ENCODE data around the gene S100PBP.

The S100PBP gene

GRCh38 chr1:32861904-32862695 is 44.6 kb downstream of the S100PBP start:
- H3K9me3 ChIP-seq (ENCODE audit: control insufficient read depth, low read length), result no peaks in the 10 kb centered on the region
- no peak overlapping the region for H3K27ac ChIP-seq (ENCODE audit: insufficient read depth, low read length, poor library complexity, severe bottlenecking)
- H3K36me3 ChIP-seq (ENCODE audit: control insufficient read depth, insufficient read depth, low read length), result peaks cover 20% of the 10 kb centered on the region
- H3K4me3 ChIP-seq (ENCODE audit: insufficient read depth, low read depth, low read length, poor library complexity, severe bottlenecking), result no peak overlapping the region
- DNase-seq, result no peak
- H3K27me3 ChIP-seq (replicated peaks; ENCODE audit: control insufficient read depth, insufficient read depth, low read length, poor library complexity, severe bottlenecking), result no peaks in the 10 kb centered on the region
- H3K4me1 ChIP-seq (ENCODE audit: control insufficient read depth, insufficient read depth, low read length, poor library complexity, severe bottlenecking), result no peaks in the 10 kb centered on the region

GRCh38 chr1:32863218-32863880 is 45.9 kb downstream of the S100PBP start:
- no peak overlapping the region for H3K27ac ChIP-seq (ENCODE audit: insufficient read depth, low read length, poor library complexity, severe bottlenecking)
- H3K4me3 ChIP-seq (ENCODE audit: insufficient read depth, low read depth, low read length, poor library complexity, severe bottlenecking), result no peak overlapping the region
- no peaks in the 10 kb centered on the region for H3K4me1 ChIP-seq (ENCODE audit: control insufficient read depth, insufficient read depth, low read length, poor library complexity, severe bottlenecking)
- peaks cover 11% of the 10 kb centered on the region for H3K36me3 ChIP-seq (ENCODE audit: control insufficient read depth, insufficient read depth, low read length)
- no peaks in the 10 kb centered on the region for H3K27me3 ChIP-seq (replicated peaks; ENCODE audit: control insufficient read depth, insufficient read depth, low read length, poor library complexity, severe bottlenecking)
- no peak for DNase-seq
- H3K9me3 ChIP-seq (ENCODE audit: control insufficient read depth, low read length), result no peaks in the 10 kb centered on the region

GRCh38 chr1:32863881-32864245 is 46.4 kb downstream of the S100PBP start:
- Histone ChIP-seq H3K36me3 (ENCODE audit: control insufficient read depth, insufficient read depth, low read length) (peaks cover 11% of the 10 kb centered on the region), H3K27ac (ENCODE audit: insufficient read depth, low read length, poor library complexity, severe bottlenecking) (no peak overlapping the region), H3K4me1 (ENCODE audit: control insufficient read depth, insufficient read depth, low read length, poor library complexity, severe bottlenecking) (no peaks in the 10 kb centered on the region), H3K4me3 (ENCODE audit: insufficient read depth, low read depth, low read length, poor library complexity, severe bottlenecking) (no peak overlapping the region), H3K27me3 (replicated peaks; ENCODE audit: control insufficient read depth, insufficient read depth, low read length, poor library complexity, severe bottlenecking) (no peaks in the 10 kb centered on the region), H3K9me3 (ENCODE audit: control insufficient read depth, low read length) (no peaks in the 10 kb centered on the region)
- DNase-seq, result no peak

GRCh38 chr1:32864375-32865019 is 47.0 kb downstream of the S100PBP start:
- no peak for DNase-seq
- Histone ChIP-seq H3K9me3 (ENCODE audit: control insufficient read depth, low read length) (no peaks in the 10 kb centered on the region), H3K4me3 (ENCODE audit: insufficient read depth, low read depth, low read length, poor library complexity, severe bottlenecking) (no peak overlapping the region), H3K4me1 (ENCODE audit: control insufficient read depth, insufficient read depth, low read length, poor library complexity, severe bottlenecking) (no peaks in the 10 kb centered on the region), H3K36me3 (ENCODE audit: control insufficient read depth, insufficient read depth, low read length) (peaks cover 11% of the 10 kb centered on the region), H3K27me3 (replicated peaks; ENCODE audit: control insufficient read depth, insufficient read depth, low read length, poor library complexity, severe bottlenecking) (peaks cover 3% of the 10 kb centered on the region), H3K27ac (ENCODE audit: insufficient read depth, low read length, poor library complexity, severe bottlenecking) (no peak overlapping the region)

- Histone ChIP-seq H3K9me3 (ENCODE audit: control insufficient read depth, low read length) (no peaks in the 10 kb centered on the region), H3K27ac (ENCODE audit: insufficient read depth, low read length, poor library complexity, severe bottlenecking) (no peak overlapping the region), H3K4me3 (ENCODE audit: insufficient read depth, low read depth, low read length, poor library complexity, severe bottlenecking) (no peak overlapping the region), H3K4me1 (ENCODE audit: control insufficient read depth, insufficient read depth, low read length, poor library complexity, severe bottlenecking) (peaks cover 3% of the 10 kb centered on the region), H3K36me3 (ENCODE audit: control insufficient read depth, insufficient read depth, low read length) (peaks cover 11% of the 10 kb centered on the region), H3K27me3 (replicated peaks; ENCODE audit: control insufficient read depth, insufficient read depth, low read length, poor library complexity, severe bottlenecking) (peaks cover 3% of the 10 kb centered on the region)
- DNase-seq, result no peak
These were observed 48.4 kb downstream of the S100PBP start for GRCh38 chr1:32865639-32866405.

- DNase-seq, result no peak
- Histone ChIP-seq H3K27me3 (replicated peaks; ENCODE audit: control insufficient read depth, insufficient read depth, low read length, poor library complexity, severe bottlenecking) (peaks cover 16% of the 10 kb centered on the region), H3K36me3 (ENCODE audit: control insufficient read depth, insufficient read depth, low read length) (peaks cover 11% of the 10 kb centered on the region), H3K4me1 (ENCODE audit: control insufficient read depth, insufficient read depth, low read length, poor library complexity, severe bottlenecking) (peaks cover 3% of the 10 kb centered on the region), H3K4me3 (ENCODE audit: insufficient read depth, low read depth, low read length, poor library complexity, severe bottlenecking) (no peak overlapping the region), H3K27ac (ENCODE audit: insufficient read depth, low read length, poor library complexity, severe bottlenecking) (no peak overlapping the region), H3K9me3 (ENCODE audit: control insufficient read depth, low read length) (no peaks in the 10 kb centered on the region)
These were observed 49.7 kb downstream of the S100PBP start for GRCh38 chr1:32867151-32867550.

- no peak for DNase-seq
- no peak overlapping the region for H3K4me3 ChIP-seq (ENCODE audit: insufficient read depth, low read depth, low read length, poor library complexity, severe bottlenecking)
- H3K27me3 ChIP-seq (replicated peaks; ENCODE audit: control insufficient read depth, insufficient read depth, low read length, poor library complexity, severe bottlenecking), result peaks cover 17% of the 10 kb centered on the region
- H3K36me3 ChIP-seq (ENCODE audit: control insufficient read depth, insufficient read depth, low read length), result peaks cover 8% of the 10 kb centered on the region
- H3K4me1 ChIP-seq (ENCODE audit: control insufficient read depth, insufficient read depth, low read length, poor library complexity, severe bottlenecking), result peaks cover 6% of the 10 kb centered on the region
- H3K27ac ChIP-seq (ENCODE audit: insufficient read depth, low read length, poor library complexity, severe bottlenecking), result no peak overlapping the region
- no peaks in the 10 kb centered on the region for H3K9me3 ChIP-seq (ENCODE audit: control insufficient read depth, low read length)
These were observed 50.2 kb downstream of the S100PBP start for GRCh38 chr1:32867671-32868070.

GRCh38 chr1:32868085-32868484 is 50.6 kb downstream of the S100PBP start:
- Histone ChIP-seq H3K9me3 (ENCODE audit: control insufficient read depth, low read length) (no peaks in the 10 kb centered on the region), H3K4me1 (ENCODE audit: control insufficient read depth, insufficient read depth, low read length, poor library complexity, severe bottlenecking) (peaks cover 7% of the 10 kb centered on the region), H3K36me3 (ENCODE audit: control insufficient read depth, insufficient read depth, low read length) (peaks cover 5% of the 10 kb centered on the region), H3K27ac (ENCODE audit: insufficient read depth, low read length, poor library complexity, severe bottlenecking) (no peak overlapping the region), H3K27me3 (replicated peaks; ENCODE audit: control insufficient read depth, insufficient read depth, low read length, poor library complexity, severe bottlenecking) (peaks cover 17% of the 10 kb centered on the region), H3K4me3 (ENCODE audit: insufficient read depth, low read depth, low read length, poor library complexity, severe bottlenecking) (no peak overlapping the region)
- no peak for DNase-seq

- H3K4me1 ChIP-seq (ENCODE audit: control insufficient read depth, insufficient read depth, low read length, poor library complexity, severe bottlenecking), result peaks cover 7% of the 10 kb centered on the region
- no peak for DNase-seq
- peaks cover 4% of the 10 kb centered on the region for H3K36me3 ChIP-seq (ENCODE audit: control insufficient read depth, insufficient read depth, low read length)
- H3K9me3 ChIP-seq (ENCODE audit: control insufficient read depth, low read length), result no peaks in the 10 kb centered on the region
- H3K27ac ChIP-seq (ENCODE audit: insufficient read depth, low read length, poor library complexity, severe bottlenecking), result no peak overlapping the region
- no peak overlapping the region for H3K4me3 ChIP-seq (ENCODE audit: insufficient read depth, low read depth, low read length, poor library complexity, severe bottlenecking)
- peaks cover 17% of the 10 kb centered on the region for H3K27me3 ChIP-seq (replicated peaks; ENCODE audit: control insufficient read depth, insufficient read depth, low read length, poor library complexity, severe bottlenecking)
These were observed 51.5 kb downstream of the S100PBP start for GRCh38 chr1:32868806-32869455.

Measured in effector memory CD4-positive, alpha-beta T cell (primary cell).